Nephron progenitor cell (in vitro differentiated cells): ENCODE measurements around the gene RAD51B.
A peak's percentile ranks its signal among the peaks of the same experiment; 100 is the strongest.

Experiments
- DNase-seq: peaks from one replicate; pipeline ENCODE4 v3.0.0; 2021
- H3K27ac Mint-ChIP-seq: 2 replicates; pipeline ENCODE4 v1.8.0; 2021; ENCODE audit warnings: mild to moderate bottlenecking, moderate library complexity, mixed read lengths
- H3K27me3 Mint-ChIP-seq: 2 replicates; pipeline ENCODE4 v1.8.0; 2021; ENCODE audit warnings: mild to moderate bottlenecking, low read depth, mixed read lengths; ENCODE audit not compliant: poor library complexity
- H3K36me3 Mint-ChIP-seq: 2 replicates; pipeline ENCODE4 v1.8.0; 2021; ENCODE audit warnings: low read depth, mixed read lengths
- H3K4me1 Mint-ChIP-seq: 2 replicates; pipeline ENCODE4 v1.8.0; 2021; ENCODE audit warnings: mixed read lengths
- H3K4me3 Mint-ChIP-seq: 2 replicates; pipeline ENCODE4 v1.8.0; 2021; ENCODE audit warnings: mild to moderate bottlenecking, moderate library complexity, mixed read lengths
- H3K9me3 Mint-ChIP-seq: 2 replicates; pipeline ENCODE4 v1.8.0; 2021; ENCODE audit warnings: mild to moderate bottlenecking, moderate library complexity, mixed read lengths
- CTCF ChIP-seq: fragments of 200-600 bp; sonication (generic); IDR thresholded peaks from 2 replicates; pipeline ENCODE4 v1.5.0; 2021; ENCODE audit warnings: antibody characterized with exemption

Gene RAD51B

DNA sequence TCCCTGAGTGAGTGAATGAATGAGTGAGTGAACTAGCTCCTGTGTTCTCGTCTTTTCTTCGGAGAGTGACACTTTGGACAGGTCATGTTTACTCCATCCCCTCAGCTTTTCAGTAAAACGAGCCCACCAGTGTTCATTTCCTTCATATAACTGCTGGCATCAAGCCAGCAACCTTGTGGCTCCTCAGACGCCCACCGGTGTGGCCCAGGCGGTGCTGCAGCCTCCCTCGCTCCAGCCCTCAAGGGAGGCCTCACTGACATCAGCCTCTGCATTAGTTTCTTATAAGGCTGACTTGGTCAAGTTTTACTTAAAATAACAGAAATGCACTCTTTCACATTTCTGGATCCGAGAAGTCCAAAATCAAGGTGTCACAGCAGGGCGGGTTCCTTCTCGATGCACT, 785.2 kb downstream of the RAD51B start:
- H3K4me3 Mint-ChIP-seq, result no peak overlapping the region
- no peaks in the 10 kb centered on the region for H3K36me3 Mint-ChIP-seq
- H3K4me1 Mint-ChIP-seq, result peaks cover 23% of the 10 kb centered on the region
- H3K9me3 Mint-ChIP-seq, result no peaks in the 10 kb centered on the region
- H3K27me3 Mint-ChIP-seq, result peaks cover 4% of the 10 kb centered on the region
- H3K27ac Mint-ChIP-seq, result peak overlapping the region; percentile 32
- no peak for TF ChIP-seq CTCF
- no peak for DNase-seq

DNA sequence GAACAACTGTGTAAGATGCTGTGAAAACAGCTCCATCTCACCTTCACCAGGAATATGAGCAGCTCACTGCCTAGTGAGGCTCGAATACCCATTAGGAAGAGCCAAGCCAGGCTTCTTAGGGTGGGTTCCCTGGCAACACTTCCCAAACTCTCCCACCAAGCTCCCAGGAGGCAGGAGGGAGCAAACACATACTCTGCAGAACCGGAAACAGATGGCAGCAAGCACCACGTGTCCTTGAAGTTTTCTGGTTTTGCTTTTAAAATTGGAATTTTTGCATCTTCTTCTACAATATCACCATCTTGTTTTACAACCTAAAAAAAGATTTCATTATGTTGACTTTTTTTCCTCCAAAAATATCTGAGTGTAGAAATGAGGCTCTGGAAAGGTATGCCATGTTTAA, 786.6 kb downstream of the RAD51B start:
- peaks cover 11% of the 10 kb centered on the region for H3K4me1 Mint-ChIP-seq

GRCh38 chr14:68606644-68607043, 787.1 kb downstream of the RAD51B start:
- DNase-seq, result no peak
- Mint-ChIP-seq H3K4me3 (no peak overlapping the region), H3K9me3 (no peaks in the 10 kb centered on the region), H3K36me3 (no peaks in the 10 kb centered on the region), H3K27me3 (peaks cover 4% of the 10 kb centered on the region), H3K4me1 (peaks cover 8% of the 10 kb centered on the region), H3K27ac (no peak overlapping the region)
- no peak for TF ChIP-seq CTCF

More for the DNA sequence above, 786.6 kb downstream of the RAD51B start:
- Mint-ChIP-seq H3K27me3 (peaks cover 4% of the 10 kb centered on the region), H3K4me3 (no peak overlapping the region), H3K9me3 (no peaks in the 10 kb centered on the region), H3K36me3 (no peaks in the 10 kb centered on the region), H3K27ac (peak overlapping the region; percentile 95)
- TF ChIP-seq CTCF, result no peak
- no peak for DNase-seq

- peaks cover 2% of the 10 kb centered on the region for H3K4me1 Mint-ChIP-seq
- no peak for TF ChIP-seq CTCF
- peak; percentile 61 for DNase-seq
- peaks cover 1% of the 10 kb centered on the region for H3K9me3 Mint-ChIP-seq
- H3K27me3 Mint-ChIP-seq, result no peaks in the 10 kb centered on the region
- H3K4me3 Mint-ChIP-seq, result peak overlapping the region; percentile 40
- H3K36me3 Mint-ChIP-seq, result peaks cover 1% of the 10 kb centered on the region
- H3K27ac Mint-ChIP-seq, result no peak overlapping the region
These were observed 787.7 kb downstream of the RAD51B start for GRCh38 chr14:68607081-68607866.

DNA sequence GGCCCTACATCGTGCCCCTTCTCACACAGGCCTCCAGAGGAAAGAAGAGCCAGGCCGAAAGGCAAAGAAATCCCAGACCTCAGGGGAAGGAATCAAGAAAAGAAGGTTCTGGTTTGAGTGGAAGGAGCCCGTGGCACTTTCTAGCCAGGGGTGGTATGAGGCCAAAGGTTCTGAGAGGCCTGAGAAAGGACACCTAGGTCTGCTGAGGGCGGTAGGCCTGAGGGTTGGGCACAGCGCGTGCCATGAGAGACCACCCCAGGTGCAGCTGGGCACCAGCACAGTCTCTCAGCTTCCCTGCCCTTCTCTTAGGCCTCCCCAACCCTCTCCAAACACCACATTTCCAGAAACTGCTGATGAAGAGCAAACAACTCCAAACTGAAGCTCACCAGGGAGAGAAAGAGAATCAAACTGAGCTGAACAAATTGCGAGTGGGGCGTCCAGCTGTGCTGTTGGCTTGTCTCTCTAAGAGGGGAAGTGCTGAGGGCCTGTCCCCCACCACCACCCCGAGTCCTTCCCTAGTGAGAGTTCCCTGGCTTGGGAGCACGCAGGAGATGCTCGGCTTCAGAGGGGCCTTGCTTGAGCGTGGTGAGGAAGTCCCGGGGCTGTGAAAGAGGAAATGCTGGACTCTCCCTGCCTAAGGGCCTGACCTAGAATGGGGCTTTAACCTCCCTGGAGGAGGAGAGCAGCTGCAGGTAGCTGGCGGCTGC, 788.4 kb downstream of the RAD51B start:
- peaks cover 8% of the 10 kb centered on the region for H3K9me3 Mint-ChIP-seq
- peak overlapping the region; percentile 26 for H3K4me3 Mint-ChIP-seq
- no peaks in the 10 kb centered on the region for H3K27me3 Mint-ChIP-seq
- H3K27ac Mint-ChIP-seq, result no peak overlapping the region
- TF ChIP-seq CTCF, result no peak
- H3K4me1 Mint-ChIP-seq, result no peaks in the 10 kb centered on the region
- DNase-seq, result no peak
- peaks cover 7% of the 10 kb centered on the region for H3K36me3 Mint-ChIP-seq
